G401 (cell line): Measurements from ENCODE around the gene SHISA2. TPM values are rescaled to one million over a fixed set of nuclear protein-coding genes. Genes with fewer than 3 reads are reported as not detected.

Experiments used
- DNase-seq: peaks from one replicate; pipeline ENCODE4 v3.0.0-alpha.2; 2015; ENCODE audit warnings: low spot score
- in situ Hi-C: cut with HindIII; loops from 2 replicates; pipeline ENCODE4 v1.10.0; 2016; ENCODE audit warnings: low sequenced_read_pairs, mixed read lengths
- total RNA-seq: library from RNA; depleted of rRNA; stranded (reverse); fragments of >200 nt; shearing (Covaris generic); gene quantifications from 2 replicates; pipeline ENCODE4 v1.2.3, GENCODE V29; 2014

SHISA2 gene
- total RNA-seq, 1 experiment from 2014 or later, result not detected

GRCh38 chr13:26021516-26021915 lies 30.3 kb downstream of the SHISA2 start:
- in situ Hi-C loops, result no loop called here
- DNase-seq, result no peak

- in situ Hi-C loops, result no loop called here
- no peak for DNase-seq
Measured at GRCh38 chr13:26020891-26021290, 30.9 kb downstream of the SHISA2 start.

- in situ Hi-C loops, result no loop called here
- no peak for DNase-seq
Measured at GRCh38 chr13:26019881-26020870, 31.6 kb downstream of the SHISA2 start.

GRCh38 chr13:26019251-26019650 lies 32.6 kb downstream of the SHISA2 start:
- DNase-seq, result no peak
- in situ Hi-C loops, result no loop called here

GRCh38 chr13:26017932-26018665 lies 33.7 kb downstream of the SHISA2 start:
- in situ Hi-C loops, result no loop called here

GRCh38 chr13:26017196-26017921 lies 34.5 kb downstream of the SHISA2 start:
- in situ Hi-C loops, result no loop called here
- DNase-seq, result peak; percentile 90

More at GRCh38 chr13:26017932-26018665, 33.7 kb downstream of the SHISA2 start:
- DNase-seq, result no peak

GRCh38 chr13:26016189-26016588 lies 35.6 kb downstream of the SHISA2 start:
- in situ Hi-C loops, result no loop called here
- no peak for DNase-seq

- in situ Hi-C loops, result no loop called here
- no peak for DNase-seq
Measured at GRCh38 chr13:26015271-26016125, 36.3 kb downstream of the SHISA2 start.

GRCh38 chr13:26012995-26013394 lies 38.8 kb downstream of the SHISA2 start:
- in situ Hi-C loops, result no loop called here
- DNase-seq, result no peak

- no peak for DNase-seq
- in situ Hi-C loops, result no loop called here
Measured at GRCh38 chr13:26011996-26012821, 39.6 kb downstream of the SHISA2 start.

GRCh38 chr13:26011208-26011573 lies 40.6 kb downstream of the SHISA2 start:
- in situ Hi-C loops, result no loop called here
- DNase-seq, result no peak

- in situ Hi-C loops, result no loop called here
- DNase-seq, result peak; percentile 70
Measured at GRCh38 chr13:26010487-26011207, 41.2 kb downstream of the SHISA2 start.

GRCh38 chr13:26007261-26008125 lies 44.3 kb downstream of the SHISA2 start:
- DNase-seq, result no peak
- in situ Hi-C loops, result no loop called here
